Head of caudate nucleus (tissue), 42 donors: ENCODE results near the gene AP4M1.
A peak's percentile ranks its signal among the peaks of the same experiment; 100 is the strongest.
"Not testable (repeated sequence)": the region's sequence is repeated elsewhere in the genome, so short reads cannot be mapped to it uniquely, and the experiment has no call there.

Experiments
- DNase-seq, 42 donors: peaks; one replicate each; pipeline versions ENCODE4 v3.0.0 to v3.0.0-alpha.2; 2020 to 2021; ENCODE audit warnings: mixed read lengths in 7 of 42
- intact Hi-C: fragments of 100-400 bp; cut with DNase I; formaldehyde crosslinking; loops from one replicate; pipeline ENCODE4 v1.15.0; 2022

Gene AP4M1

DNA sequence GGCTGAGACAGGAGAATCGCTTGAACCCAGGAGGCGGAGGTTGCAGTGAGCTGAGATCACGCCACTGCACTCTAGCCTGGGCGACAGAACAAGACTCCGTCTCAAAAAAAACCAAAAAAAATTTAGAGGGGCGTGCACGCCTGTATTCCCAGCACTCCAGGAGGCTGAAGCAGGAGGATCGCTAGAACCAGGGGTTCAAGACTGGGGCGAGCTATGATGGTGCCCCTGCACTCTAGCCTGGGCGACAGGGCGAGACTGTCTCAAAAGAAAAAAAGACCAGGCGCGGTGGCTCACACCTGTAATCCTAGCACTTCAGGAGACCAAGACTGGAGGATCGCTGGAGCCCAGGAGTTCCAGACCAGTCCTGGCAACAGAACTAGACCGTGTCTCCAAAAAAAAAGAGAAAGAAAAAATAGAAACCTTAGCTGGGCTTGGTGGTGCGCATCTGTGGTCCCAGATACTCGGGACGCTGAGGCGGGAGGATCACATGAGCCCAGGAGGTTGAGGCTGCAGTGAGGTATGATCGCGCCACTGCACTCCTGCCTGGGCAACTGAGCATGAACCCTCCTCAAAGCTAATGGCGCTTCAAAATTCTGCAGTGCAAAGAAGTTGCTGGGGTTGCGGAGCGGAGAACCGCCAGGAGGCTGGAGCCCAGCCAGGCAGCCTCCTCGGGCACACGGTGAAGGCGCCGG lies 24.9 kb downstream of the AP4M1 start:
- peak in 6 of 42 donors; percentile 15 to 58 (median 25) for DNase-seq

DNA sequence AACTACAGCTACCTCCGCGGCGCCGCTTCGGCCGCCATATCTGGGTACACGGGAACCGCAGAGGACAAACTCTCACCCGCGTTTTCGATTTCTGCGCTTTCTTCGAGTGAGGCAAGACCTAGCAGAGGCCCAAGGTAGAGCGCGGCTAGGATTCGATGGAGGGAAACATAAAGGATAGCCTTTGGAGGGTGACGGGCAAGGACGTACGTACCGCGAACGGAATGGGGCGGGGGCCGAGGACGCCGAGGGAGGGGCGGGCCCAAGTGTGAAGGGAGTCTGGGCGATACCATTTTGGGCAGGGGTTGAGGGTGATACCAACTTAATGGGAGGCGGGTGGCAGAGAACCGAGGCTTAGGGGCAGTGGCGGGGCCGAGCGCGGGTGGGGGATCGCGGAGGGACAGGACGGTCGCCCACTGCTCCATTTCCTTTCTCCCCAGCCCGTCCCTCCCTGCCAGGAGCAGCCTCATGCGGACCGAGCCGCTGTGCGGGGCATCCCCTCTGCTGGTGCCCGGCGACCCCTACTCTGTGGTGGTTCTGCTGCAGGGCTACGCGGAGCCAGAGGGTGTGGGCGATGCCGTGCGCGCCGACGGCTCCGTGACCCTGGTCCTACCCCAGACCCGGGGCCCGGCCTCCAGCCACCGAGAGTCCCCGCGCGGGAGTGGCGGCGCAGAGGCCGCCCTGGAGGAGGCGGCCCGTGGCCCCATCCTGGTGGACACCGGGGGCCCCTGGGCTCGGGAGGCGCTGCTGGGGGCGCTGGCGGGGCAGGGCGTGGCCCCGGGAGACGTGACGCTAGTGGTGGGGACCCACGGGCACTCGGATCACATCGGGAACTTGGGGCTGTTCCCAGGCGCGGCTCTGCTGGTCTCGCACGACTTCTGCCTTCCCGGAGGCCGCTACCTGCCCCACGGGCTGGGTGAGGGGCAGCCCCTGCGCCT lies 25.8 kb downstream of the AP4M1 start, which contains the start of gene MBLAC1:
TSS of gene MBLAC1 (plus strand) at position 37 of the 935 bp plus-strand sequence. CDS start at position 466, 429 bp downstream.
- intact Hi-C loops = no loop called here
- peak; percentile 86 to 98 (median 94) for DNase-seq

More for the DNA sequence above, 24.9 kb downstream of the AP4M1 start:
- intact Hi-C loops = no loop called here

DNA sequence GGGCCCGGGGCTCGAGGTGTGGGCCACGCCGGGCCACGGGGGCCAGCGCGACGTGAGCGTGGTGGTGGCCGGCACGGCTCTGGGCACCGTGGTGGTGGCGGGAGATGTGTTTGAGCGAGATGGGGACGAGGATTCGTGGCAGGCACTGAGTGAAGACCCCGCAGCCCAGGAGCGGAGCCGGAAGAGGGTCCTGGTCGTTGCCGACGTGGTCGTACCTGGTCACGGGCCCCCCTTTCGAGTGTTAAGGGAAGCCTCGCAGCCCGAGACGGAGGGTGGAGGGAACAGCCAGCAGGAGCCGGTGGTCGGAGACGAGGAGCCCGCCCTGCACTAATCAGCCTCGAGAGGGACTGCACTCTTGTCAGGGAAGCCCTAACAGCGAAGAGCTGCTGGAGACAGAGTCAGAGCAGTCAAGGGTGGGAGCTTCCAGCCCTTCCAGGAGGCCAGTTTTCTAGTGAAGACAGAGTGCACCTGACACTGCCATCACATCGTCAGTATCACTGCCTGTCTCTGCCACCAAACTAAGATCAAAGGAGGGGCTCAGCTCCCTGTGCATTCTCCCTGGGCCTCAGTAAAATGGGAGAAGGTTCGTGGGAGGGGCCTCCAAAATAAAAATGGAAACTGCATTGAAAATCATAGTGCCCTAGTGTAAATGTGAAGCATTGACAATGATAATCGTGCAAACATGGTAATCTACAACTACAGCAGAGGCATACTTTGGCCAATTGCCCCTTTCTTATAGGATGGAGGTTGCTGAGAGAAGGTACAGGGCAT lies 26.6 kb downstream of the AP4M1 start:
- peak in 27 of 42 donors; percentile 7 to 53 (median 26) for DNase-seq
- intact Hi-C loops = no loop called here

DNA sequence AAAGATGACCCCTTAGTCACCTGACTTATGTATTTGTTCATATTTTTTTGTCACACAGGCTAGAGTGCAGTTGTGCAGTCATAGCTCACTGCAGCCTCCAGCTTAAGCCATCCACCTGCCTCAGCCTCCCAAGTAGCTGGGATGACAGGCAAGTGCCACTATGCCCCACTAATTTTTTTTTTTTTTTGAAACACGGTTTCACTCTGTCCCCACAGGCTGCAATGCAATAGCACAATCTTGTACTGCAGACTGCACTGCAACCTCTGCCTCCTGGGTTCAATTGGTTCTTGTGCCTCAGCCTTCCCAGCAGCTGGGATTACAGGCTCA lies 27.2 kb downstream of the AP4M1 start:
- intact Hi-C loops = no loop called here
- no peak for DNase-seq

DNA sequence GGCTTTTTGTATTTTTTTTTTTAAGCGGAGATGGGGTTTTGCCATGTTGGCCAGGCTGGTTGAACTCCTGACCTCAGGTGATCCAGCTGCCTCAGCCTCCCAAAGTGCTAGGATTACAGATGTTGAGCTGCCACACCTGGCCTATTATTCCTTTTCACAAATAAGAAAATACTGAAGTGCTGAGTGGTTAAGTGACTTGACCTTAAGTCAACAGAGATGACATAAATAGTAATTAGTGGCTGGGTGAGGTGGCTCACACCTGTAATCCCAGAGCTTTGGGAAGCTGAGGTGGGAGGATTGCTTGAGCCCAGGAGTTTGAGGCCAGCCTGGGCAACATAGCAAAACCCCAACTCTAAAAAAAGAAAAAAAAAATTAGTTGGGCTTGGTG lies 28.8 kb downstream of the AP4M1 start:
- DNase-seq, intact Hi-C loops: not testable (repeated sequence)

DNA sequence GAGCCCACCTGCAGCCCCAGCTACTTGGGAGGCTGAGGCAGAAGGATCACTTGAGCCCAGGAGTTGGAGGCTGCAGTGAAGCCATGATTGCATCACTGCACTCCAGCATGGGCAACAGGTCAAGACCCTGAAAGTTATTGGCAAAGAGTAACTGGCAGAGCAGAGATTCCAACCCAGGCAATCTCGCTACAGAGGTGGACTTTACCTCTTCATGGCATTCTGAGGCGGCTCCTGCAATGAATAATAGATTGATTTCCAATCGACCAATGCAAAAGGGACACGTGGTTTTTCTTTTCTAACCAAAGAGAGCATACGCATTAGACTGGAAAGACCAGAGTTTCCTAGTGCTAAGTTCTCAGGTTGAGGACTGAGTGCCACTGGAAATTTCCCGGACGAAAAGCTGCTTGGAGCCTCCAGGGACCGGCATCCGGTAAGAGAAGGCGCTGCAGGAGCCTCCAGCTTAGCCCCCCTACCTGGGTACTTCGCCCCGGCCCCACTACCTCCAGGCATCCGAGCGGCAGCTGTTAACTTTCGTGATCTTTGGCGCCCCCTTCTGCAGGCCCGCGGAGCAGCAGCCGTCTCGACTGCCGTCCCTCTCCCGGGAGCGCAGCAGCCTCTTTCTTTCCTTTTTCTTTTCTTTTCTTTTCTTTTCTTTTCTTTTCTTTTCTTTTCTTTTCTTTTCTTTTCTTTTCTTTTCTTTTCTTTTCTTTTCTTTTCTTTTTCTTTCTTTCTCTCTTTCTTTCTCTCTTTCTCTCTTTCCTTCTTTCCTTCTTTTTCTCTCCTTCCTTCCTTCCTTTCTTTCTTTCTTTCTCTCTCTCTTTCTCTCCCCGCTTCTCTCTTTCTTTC lies 29.4 kb downstream of the AP4M1 start:
- intact Hi-C loops = no loop called here
- DNase-seq = peak; percentile 46 to 94 (median 87)

DNA sequence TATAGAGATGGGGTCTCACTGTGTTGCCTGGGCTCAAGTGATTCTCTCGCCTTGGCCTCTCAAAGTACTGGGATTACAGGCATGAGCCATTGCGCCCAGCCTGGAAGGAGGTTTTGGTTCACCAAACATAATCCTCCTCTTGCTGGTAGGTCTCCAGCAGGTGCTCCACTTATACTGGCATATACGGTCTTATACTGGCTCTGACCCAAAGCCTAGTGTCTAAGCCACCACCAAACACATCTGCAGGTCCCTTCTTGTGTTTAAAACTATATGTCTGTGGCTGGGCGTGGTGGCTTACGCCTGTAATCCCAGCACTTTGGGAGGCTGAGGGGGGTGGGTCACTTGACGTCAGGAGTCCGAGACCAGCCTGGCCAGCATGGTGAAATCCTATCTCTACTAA lies 30.7 kb downstream of the AP4M1 start:
- intact Hi-C loops = no loop called here
- DNase-seq = no peak

DNA sequence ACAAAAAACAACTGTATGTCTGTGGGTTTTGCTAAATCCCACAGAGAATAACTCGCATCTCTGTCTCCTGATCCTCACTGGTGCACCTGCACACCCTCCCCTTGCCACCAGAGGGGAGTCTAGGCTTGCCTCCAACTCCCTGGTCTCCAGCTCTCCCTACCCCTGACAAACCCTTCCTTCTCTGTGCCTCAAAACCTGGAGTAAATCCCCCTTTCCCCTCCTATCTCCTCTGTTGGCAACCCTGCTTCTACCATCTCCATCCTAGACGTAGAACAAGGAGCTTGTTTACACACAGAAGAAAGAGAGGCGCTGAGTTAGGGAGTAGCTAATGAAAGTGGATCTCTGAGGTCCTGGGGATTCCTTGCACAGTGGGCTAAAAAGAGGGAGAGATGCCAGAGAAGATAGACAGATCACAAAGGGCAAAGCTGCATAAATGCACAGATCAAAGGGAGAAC lies 31.3 kb downstream of the AP4M1 start:
- peak in 41 of 42 donors; percentile 34 to 80 (median 61) for DNase-seq
- intact Hi-C loops = no loop called here

DNA sequence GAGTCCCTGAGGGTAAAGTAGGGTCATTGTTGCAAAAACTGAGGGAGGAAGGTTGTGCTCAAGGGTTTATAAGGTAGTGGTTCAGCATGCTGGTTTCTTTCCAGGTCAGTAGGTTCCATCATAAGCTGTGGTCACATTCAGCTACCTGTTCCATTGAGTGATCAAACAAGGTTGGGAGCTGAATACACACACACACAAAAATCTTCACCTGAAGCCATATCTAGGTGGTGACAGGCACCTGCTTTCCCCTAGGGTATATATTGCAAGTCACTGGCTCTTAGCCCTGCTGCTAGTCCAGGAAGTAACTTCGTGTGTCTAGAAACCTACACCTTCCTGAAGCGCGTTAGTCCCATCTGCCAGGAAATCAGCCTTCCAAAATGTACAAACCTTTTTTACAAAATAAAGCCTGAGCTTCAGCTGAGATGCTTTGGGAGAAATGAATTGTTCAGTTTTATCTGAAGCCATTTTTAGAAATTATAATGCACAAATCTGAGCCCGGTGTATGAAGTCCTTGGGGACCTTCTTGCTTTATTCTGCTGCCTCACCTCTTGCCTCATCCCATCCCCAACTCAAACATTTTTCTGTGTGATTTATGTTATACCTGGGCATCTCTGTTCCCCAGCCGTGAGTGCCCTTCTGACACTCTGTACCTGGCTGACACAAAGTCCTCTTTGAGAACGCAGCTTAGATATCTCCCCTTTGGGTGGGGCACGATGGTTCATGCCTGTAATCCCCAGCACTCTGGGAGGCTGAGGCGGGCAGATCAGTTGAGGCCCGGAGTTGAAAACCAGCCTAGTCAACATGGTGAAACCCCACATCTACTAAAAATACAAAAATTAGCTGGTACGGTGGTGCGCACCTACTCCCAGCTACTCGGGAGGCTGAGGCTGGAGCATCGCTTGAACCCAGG lies 36.7 kb downstream of the AP4M1 start:
- intact Hi-C loops = no loop called here
- DNase-seq = no peak

DNA sequence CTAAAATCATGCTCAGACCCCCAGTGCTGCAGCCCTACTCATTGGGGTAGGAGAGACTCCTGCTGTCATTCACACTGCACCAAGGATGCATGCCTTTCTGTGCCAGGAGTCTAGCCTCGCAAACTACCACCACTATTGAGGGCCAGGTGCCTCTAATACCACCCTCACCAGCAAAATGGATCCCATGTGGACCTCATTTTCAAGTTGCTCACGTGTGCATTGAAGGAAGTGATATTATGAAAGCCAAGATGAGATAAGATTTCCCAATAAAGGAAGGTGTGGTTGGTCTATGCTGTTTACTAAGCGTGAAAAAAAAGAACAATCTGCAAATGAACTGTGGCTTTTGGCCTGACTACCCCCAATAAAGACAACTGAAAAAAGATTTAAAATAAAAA lies 40.1 kb downstream of the AP4M1 start:
- intact Hi-C loops = no loop called here
- no peak for DNase-seq

DNA sequence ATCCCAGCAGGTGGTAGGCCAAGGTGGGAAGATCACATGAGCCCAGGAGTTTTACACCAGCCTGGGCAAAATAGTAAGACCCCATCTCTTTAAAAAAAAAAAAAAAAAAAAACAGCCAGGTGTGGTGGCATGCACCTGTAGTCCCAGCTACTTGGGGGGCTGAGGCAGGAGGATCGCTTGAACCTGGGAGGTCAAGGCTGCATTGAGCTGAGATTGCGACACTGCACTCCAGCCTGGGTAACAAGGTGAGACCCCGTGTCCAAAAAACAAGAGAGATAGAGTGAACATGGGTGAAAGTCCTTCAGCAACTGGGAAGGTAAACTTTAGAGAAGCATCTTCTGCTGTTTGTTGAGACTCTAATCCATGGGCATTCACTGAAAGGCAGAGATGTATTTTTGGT lies 41.0 kb downstream of the AP4M1 start:
- DNase-seq = no peak
- intact Hi-C loops = no loop called here

DNA sequence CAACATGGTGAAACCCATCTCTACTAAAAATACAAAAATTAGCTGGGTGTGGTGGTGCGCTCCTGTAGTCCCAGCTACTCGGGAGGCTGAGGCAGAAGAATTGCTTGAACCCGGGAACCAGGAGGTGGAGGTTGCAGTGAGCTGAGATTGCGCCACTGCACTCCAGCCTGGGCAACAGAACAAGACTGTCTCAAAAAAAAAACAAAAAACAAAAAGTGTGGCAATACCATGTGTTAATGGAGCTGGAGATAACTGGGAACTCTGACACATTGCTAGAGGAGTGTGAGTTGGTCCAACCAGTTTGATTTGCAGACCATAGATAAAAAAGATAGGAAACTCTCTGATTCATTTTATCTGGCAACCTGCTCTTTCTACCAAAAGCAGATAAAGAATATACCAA lies 44.9 kb downstream of the AP4M1 start:
- intact Hi-C loops = not testable (repeated sequence)

DNA sequence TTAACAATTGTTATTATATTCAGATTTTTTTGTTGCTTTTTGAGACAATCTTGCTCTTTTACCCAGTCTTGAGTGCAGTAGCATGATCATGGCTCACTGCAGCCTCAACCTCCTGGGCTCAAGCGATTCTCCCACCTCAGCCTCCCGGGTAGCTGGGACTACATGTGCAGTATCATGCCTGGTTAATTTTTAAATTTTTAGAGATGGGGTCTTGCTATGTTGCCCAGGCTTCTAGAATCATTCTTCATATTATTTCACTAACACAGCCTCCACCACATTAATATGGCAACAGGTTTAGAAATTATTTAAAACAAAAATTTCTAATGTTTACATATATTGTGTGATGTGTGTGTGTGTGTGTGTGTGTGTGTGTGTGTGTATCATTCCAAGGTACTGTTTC lies 45.8 kb downstream of the AP4M1 start:
- DNase-seq = no peak
- intact Hi-C loops = no loop called here

More for the DNA sequence above, 44.9 kb downstream of the AP4M1 start:
- DNase-seq = not testable (repeated sequence)

DNA sequence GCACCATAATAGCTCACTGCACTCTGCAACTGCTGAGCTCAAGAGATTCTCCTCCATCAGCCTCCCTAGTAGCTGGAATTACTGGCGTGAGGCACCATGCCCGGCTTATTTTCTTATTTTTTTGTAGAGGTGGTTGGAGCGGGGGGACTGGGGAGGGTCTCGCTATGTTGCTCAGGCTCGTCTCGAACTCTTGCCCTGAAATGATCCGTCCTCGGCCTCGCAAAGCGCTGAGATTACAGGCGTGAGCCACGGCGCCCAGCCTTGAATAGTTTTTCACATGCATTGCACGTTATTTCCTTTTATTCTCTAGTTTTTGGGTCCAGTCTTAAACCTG lies 46.7 kb downstream of the AP4M1 start:
- intact Hi-C loops = no loop called here
- DNase-seq = peak in 1 of 42 donors; percentile 24

DNA sequence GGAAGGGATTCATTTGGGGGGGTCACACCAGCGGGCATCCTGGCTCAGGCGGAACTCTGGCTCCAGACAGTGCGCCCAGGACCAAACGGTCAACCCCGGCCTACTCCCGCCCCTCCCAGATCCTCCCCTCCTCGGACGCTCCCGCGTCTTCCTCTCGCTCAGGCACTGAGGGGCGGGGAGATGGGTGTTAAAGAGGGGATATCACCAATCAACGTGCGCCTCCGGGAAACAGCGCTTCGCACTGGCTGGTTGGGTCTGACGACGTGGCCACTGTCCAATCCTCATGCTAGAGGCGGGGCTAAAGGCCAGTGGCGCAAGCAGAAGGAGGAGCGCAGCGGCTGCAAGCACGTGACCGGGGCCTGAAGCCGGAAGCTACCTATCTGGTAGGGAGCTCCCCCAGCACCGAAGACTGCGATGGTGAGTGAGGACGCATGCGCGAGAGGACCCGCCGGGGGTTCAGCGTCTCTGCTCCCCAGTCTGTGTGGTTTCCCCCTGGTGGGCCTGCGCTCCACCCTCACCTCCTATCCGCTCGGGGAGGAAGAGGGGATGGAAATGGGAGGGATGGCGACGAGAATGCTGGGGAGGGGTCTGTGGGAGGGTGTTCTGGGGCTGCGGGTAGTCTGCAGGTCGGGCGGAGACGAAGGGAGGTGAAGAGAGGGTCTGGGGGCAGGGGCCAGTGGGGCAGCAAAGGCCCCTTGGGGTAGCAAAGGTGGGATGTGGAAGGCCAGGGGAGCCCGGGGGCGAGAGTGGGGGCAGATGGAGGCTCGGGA lies 47.3 kb downstream of the AP4M1 start, which contains the start of gene LAMTOR4:
TSS of gene LAMTOR4 (plus strand) at position 360 of the 770 bp plus-strand sequence. CDS start at position 415, 55 bp downstream.
- DNase-seq = peak; percentile 98 to 100 (median 99)
- intact Hi-C loops = no loop called here

DNA sequence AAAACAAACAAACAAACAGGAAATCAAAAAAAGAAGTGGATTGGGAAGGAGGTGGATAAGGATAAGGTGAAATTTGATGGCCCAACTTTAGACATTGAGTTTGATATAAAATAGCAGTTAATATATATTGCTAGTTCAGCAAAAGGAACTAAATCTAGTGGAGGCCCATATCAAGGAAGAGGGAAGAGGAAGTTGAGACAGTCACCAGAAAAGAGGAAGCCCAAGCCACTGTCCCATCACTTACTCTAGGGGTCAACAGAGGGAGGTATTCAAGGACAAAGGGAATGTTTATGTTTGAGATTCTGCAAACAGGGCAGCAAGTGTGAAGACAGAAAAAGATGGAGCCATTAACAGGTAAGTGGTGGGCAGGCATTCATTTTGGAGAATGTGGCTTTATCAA lies 51.0 kb downstream of the AP4M1 start:
- intact Hi-C loops = no loop called here
- no peak for DNase-seq
